Muscle layer of duodenum (tissue), 2 donors: ENCODE data around the gene GALK2.

Experiments
- H3K27ac ChIP-seq: one replicate; pipeline ENCODE4 v1.7.0; 2013; ENCODE audit warnings: mild to moderate bottlenecking, low read length
- H3K27me3 ChIP-seq: one replicate; pipeline ENCODE4 v1.7.0; 2013; ENCODE audit warnings: low read depth, mild to moderate bottlenecking, control low read depth, low read length
- H3K36me3 ChIP-seq, 2 donors: one replicate each; pipeline ENCODE4 v1.7.0; 2013; ENCODE audit warnings: low read length in 2 of 2, control low read depth in 1 of 2, mild to moderate bottlenecking in 1 of 2; ENCODE audit not compliant: insufficient read depth in 2 of 2, control insufficient read depth in 1 of 2
- H3K4me1 ChIP-seq, 2 donors: one replicate each; pipeline ENCODE4 v1.7.0; 2013; ENCODE audit warnings: low read length in 2 of 2, mild to moderate bottlenecking in 2 of 2, control low read depth in 1 of 2, moderate library complexity in 1 of 2; ENCODE audit not compliant: insufficient read depth in 2 of 2, control insufficient read depth in 1 of 2
- H3K4me3 ChIP-seq, 2 donors: one replicate each; pipeline ENCODE4 v1.7.0; 2013; ENCODE audit warnings: low read length in 2 of 2, low read depth in 1 of 2, mild to moderate bottlenecking in 1 of 2
- H3K9me3 ChIP-seq, 2 donors: one replicate each; pipeline ENCODE4 v1.7.0; 2013; ENCODE audit warnings: low read length in 2 of 2, control low read depth in 1 of 2, mild to moderate bottlenecking in 1 of 2; ENCODE audit not compliant: control insufficient read depth in 1 of 2
- donor health status: healthy.

GALK2 gene

DNA sequence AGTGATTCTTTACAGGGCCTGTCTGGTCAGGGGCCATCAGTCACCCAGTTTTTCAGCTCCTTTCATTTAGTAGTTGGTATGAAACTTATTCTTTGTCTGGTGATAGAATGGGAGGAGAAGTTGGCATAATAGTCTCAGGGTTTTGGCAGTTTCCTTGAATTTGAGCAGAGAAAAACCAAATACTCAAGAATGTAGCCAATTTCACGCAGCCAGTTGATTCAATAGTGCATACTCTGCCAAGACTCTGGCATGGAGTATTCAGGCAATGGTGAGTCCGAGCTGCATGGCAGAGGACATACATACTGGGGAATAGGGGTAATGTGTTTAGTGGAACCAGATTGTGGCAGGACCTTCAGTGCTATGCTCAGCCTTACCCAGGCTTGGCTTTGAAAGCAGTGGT is 118.3 kb downstream of the GALK2 start:
- Histone ChIP-seq H3K9me3 (no peaks in the 10 kb centered on the region), H3K27ac (no peak overlapping the region), H3K36me3 (peaks cover 22 to 32% of the 10 kb centered on the region in 2 donors), H3K4me1 (peaks cover 0 to 3% of the 10 kb centered on the region in 2 donors), H3K4me3 (no peak overlapping the region), H3K27me3 (no peaks in the 10 kb centered on the region)

DNA sequence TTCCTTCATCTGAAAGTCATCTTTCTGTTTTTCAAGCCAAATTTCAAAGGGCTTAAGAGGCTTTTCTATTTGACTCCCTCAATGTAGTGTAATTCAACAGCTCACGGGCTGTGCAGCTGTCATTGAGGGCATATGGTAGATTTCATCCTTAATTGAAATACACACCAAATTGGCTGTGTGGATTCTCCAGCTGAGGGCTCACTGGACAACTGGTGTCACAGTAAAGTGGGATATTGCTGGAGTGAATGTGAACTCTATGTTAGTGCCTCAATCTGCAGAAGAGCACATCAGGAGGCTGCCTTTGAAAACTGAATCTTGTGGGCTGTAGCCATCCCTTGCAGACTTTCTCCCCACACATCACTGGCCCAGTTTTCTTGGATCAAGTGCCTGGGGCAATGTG is 120.1 kb downstream of the GALK2 start:
- no peak overlapping the region for H3K27ac ChIP-seq
- peaks cover 12 to 19% of the 10 kb centered on the region in 2 donors for H3K36me3 ChIP-seq

DNA sequence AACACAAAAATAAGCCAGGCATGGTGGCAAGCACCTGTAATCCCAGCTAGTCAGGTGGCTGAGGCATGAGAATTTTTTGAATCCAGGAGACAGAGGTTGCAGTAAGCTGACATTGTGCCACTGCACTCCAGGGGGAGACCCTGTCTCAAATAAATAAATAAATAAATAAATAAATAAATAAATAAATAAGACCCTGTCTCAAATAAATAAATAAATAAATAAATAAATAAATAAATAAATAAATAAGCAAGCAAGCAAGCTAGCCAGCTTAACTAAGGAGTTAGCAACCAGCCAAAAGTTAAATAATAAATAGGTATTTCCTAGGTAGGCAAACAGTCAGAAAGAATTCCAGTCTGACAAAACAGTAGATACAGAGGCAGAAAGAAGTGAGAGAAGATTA is 123.9 kb downstream of the GALK2 start:
- no peaks in the 10 kb centered on the region for H3K27me3 ChIP-seq
- H3K4me3 ChIP-seq, result no peak overlapping the region
- H3K36me3 ChIP-seq, result peaks cover 13 to 14% of the 10 kb centered on the region in 2 donors
- peaks cover 0 to 3% of the 10 kb centered on the region in 2 donors for H3K4me1 ChIP-seq
- H3K27ac ChIP-seq, result no peak overlapping the region
- no peaks in the 10 kb centered on the region for H3K9me3 ChIP-seq

More for the DNA sequence above, 120.1 kb downstream of the GALK2 start:
- Histone ChIP-seq H3K9me3 (no peaks in the 10 kb centered on the region), H3K4me3 (no peak overlapping the region), H3K4me1 (peaks cover 0 to 3% of the 10 kb centered on the region in 2 donors), H3K27me3 (no peaks in the 10 kb centered on the region)

DNA sequence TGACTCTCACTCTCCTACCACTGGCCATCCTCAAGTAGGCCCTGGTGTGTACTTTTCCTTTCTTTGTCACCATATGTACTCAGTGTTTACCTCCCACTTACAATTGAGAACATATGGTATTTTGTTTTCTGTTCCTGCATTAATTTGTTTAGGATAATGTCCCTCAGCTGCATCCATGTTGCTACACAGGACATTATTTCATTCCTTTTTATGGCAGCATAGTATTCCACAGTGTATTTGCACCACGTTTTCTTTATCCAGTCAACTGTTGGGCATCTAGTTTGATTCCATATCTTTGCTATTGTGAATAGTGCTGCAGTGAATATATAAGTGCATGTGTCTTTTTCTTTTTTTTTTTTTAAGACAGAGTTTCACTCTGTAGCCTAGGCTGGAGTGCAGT is 126.2 kb downstream of the GALK2 start:
- Histone ChIP-seq H3K36me3 (peaks cover 13 to 14% of the 10 kb centered on the region in 2 donors), H3K27ac (no peak overlapping the region), H3K4me3 (no peak overlapping the region), H3K4me1 (no peaks in the 10 kb centered on the region), H3K27me3 (no peaks in the 10 kb centered on the region), H3K9me3 (no peaks in the 10 kb centered on the region)

DNA sequence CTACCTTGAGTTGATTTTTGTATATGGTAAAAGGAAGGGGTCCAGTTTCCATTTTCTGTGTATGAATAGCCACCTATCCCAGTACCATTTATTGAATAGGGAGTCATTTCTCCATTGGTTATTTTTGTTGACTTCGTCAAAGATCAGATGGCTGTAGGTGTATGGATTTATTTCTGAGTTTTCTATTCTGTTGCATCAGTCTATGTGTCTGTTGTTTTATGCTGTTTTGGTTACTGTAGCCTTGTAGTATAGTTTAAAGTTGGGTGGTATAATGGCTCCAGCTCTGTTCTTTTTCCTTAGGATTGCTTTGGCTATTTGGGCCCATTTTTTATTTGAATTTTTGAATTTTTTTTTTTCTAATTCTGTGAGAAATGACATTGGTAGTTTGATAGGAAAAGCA is 127.5 kb downstream of the GALK2 start:
- Histone ChIP-seq H3K4me1 (no peaks in the 10 kb centered on the region), H3K9me3 (no peaks in the 10 kb centered on the region), H3K27ac (no peak overlapping the region), H3K36me3 (peaks cover 7 to 14% of the 10 kb centered on the region in 2 donors), H3K4me3 (no peak overlapping the region), H3K27me3 (no peaks in the 10 kb centered on the region)

DNA sequence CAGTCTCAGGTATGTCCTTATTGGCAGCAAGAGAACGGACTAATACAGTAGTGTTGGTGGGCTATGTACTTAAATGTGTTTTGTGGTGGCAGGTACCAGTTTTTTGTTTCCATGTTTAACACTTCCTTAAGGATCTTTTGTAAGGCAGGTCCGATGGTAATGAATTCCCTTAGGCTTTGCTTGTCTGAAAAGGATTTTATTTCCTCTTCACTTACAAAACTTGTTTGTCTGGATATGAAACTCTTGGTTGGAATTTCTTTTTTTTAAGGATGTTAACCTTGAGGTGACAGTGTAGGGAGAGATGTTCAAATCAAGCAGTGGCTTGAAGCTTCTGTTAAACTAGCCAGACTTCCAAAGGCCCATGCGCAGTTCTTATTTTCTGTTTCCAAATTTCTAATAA is 130.8 kb downstream of the GALK2 start:
- H3K27ac ChIP-seq, result no peak overlapping the region
- peaks cover 4 to 20% of the 10 kb centered on the region in 2 donors for H3K36me3 ChIP-seq
- H3K9me3 ChIP-seq, result no peaks in the 10 kb centered on the region
- no peak overlapping the region for H3K4me3 ChIP-seq
- H3K4me1 ChIP-seq, result no peaks in the 10 kb centered on the region
- no peaks in the 10 kb centered on the region for H3K27me3 ChIP-seq

DNA sequence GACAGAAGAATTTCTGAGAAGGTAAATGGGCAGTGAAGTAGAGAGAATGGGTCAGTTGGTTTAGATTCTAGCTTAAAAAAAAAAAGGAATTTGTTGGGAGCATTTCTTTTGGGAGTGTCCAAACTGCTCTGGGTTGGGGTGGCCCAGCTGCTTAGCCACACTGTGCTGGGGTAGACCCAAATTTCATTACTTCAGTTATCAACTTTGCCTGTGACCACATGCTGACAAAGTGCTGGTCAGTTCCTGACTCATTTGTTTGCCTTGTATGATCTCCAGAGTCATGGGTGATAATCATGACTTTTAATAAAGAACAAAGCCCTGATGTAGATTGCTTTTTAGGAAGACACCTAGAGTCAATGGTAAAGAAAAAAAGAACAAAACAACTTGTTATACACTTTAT is 131.5 kb downstream of the GALK2 start:
- Histone ChIP-seq H3K9me3 (no peaks in the 10 kb centered on the region), H3K27me3 (no peaks in the 10 kb centered on the region)

DNA sequence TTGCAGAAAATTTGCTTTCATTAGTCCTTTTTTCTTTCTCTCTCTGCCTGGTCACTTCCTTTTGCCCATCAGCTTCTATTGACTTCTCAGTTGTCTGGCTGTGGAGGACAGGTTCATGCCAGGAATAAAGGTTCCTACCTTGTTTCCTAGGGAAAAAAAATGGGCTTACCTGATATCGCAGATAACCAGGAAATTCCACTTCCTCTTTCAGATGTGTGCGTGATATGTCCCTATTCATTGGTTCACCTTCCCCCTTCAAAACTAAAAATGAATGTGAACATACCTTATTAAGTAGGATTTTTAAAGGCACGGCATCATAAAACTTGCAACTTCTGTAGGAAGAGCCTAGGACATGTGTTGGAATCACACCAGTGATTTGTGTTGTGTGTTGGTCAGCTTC is 133.0 kb downstream of the GALK2 start:
- Histone ChIP-seq H3K36me3 (peaks cover 4 to 16% of the 10 kb centered on the region in 2 donors), H3K27ac (no peak overlapping the region), H3K4me3 (no peak overlapping the region), H3K9me3 (no peaks in the 10 kb centered on the region), H3K27me3 (no peaks in the 10 kb centered on the region), H3K4me1 (no peaks in the 10 kb centered on the region)

More for the DNA sequence above, 131.5 kb downstream of the GALK2 start:
- Histone ChIP-seq H3K4me3 (no peak overlapping the region), H3K36me3 (peaks cover 4 to 16% of the 10 kb centered on the region in 2 donors), H3K4me1 (no peaks in the 10 kb centered on the region), H3K27ac (no peak overlapping the region)

DNA sequence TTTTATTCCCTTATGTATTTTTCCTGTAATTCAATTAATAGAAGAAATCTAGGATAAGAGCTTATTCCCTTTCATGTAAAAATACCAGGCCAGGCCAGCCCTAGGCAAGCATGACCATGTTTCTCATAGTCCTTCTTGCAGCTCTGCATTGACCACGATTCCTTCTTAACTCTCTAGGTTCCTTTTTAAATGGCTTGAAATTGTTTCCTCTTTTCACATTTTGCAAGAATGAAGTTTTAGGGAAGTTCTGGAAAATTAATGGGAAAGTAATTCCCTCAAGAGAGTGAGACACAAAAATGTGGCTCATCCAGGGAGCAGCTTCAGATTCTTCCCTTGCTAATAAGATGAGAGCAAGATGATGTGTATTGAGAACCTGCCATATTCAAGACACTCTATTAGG is 136.5 kb downstream of the GALK2 start:
- Histone ChIP-seq H3K36me3 (peaks cover 4 to 13% of the 10 kb centered on the region in 2 donors), H3K27ac (no peak overlapping the region), H3K27me3 (no peaks in the 10 kb centered on the region), H3K4me3 (no peak overlapping the region), H3K4me1 (no peaks in the 10 kb centered on the region), H3K9me3 (no peaks in the 10 kb centered on the region)

DNA sequence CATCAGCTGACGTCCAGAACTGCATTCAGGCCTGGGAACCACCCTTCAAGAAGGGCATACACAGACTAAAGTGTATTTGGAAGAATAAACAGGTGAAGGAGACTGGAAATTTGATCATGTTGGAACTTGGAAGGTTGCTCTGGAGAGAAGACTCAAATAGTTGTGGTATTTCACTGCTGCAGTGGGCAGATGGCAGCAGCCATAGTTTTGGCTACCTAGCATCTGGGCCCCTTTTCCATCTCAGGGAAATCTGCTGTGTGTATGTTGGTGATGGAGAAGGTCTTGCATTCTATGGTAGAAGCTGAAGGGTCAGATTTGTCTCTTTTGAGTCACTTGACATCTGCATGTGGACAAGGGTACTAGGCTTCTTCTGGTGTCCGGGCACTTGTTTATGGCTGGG is 138.6 kb downstream of the GALK2 start:
- H3K4me1 ChIP-seq, result no peaks in the 10 kb centered on the region
- H3K27ac ChIP-seq, result no peak overlapping the region
- no peak overlapping the region for H3K4me3 ChIP-seq
- H3K27me3 ChIP-seq, result no peaks in the 10 kb centered on the region
- H3K36me3 ChIP-seq, result peaks cover 4 to 10% of the 10 kb centered on the region in 2 donors
- no peaks in the 10 kb centered on the region for H3K9me3 ChIP-seq

DNA sequence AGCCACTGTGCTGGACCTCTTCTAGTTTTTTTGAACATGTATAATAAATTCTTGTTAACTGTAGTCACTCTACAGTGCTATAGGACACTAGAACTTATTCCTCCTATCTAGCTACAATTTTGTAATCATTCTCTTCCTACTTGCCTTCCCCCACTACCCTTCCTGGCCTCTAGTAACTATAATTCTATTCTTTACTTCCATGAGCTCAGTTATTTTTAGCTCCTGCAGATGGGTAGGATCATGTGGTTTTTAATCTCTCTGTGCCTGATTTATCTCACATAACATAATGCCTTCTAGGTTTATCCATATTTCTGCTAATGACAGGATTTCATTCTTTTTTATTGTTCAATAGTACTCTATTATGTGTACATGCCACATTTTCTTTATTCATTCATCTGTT is 139.8 kb downstream of the GALK2 start:
- Histone ChIP-seq H3K9me3 (no peaks in the 10 kb centered on the region), H3K27ac (no peak overlapping the region), H3K36me3 (no peaks in the 10 kb centered on the region), H3K27me3 (no peaks in the 10 kb centered on the region), H3K4me3 (no peak overlapping the region), H3K4me1 (peaks cover 0 to 8% of the 10 kb centered on the region in 2 donors)

DNA sequence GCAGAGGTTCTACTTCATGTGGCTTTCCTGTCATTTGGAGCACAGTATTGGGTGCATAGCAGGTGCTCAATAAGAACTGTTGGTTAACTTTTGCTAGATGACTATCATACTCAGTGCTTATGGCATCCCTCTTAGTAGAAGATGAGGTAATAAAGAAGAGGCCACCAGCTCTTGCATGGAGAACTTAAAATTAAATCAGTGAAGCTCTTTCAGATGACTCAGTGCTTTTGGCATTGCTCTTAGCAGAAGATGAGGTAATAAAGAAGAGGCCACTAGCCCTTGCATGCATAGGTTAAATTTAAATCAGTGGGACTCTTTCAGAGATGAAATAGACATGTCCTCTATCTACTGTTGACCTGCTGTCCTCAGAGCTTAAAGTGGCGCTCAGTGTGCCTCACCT is 143.6 kb downstream of the GALK2 start:
- Histone ChIP-seq H3K4me3 (no peak overlapping the region), H3K27me3 (no peaks in the 10 kb centered on the region), H3K27ac (no peak overlapping the region), H3K9me3 (no peaks in the 10 kb centered on the region), H3K4me1 (peaks cover 0 to 15% of the 10 kb centered on the region in 2 donors), H3K36me3 (no peaks in the 10 kb centered on the region)
